ENCODE results near the gene SLC27A1. TPM values are rescaled to one million over a fixed set of nuclear protein-coding genes. Genes with fewer than 3 reads are reported as not detected.

Gene SLC27A1
- total and polyA plus RNA-seq, 9 of the 15 experiments (the other 6 are each of a cell fraction or from before 2014, with no cell fraction given): 0.06 to 3.0 (median 1.1) TPM

- no peak for TF ChIP-seq CBX8 (IDR thresholded peaks at IDR 0.05; ENCODE audit: borderline replicate concordance, extremely low read depth, low read depth, low read length, poor library complexity, severe bottlenecking)
- no peak for TF ChIP-seq KDM5B (IDR thresholded peaks at IDR 0.05; ENCODE audit: insufficient replicate concordance, low read depth, low read length)
- TF ChIP-seq RUNX1 (IDR thresholded peaks at IDR 0.05; ENCODE audit: low read depth): no peak
- TF ChIP-seq KAT2B (IDR thresholded peaks at IDR 0.05; ENCODE audit: low read depth, low read length): no peak
- TF ChIP-seq ZNF699 (CRISPR knock-in tag; IDR thresholded peaks at IDR 0.05; ENCODE audit: insufficient replicate concordance): no peak
- peak; percentile 64 for TF ChIP-seq USF1 (CRISPR knock-in tag; IDR thresholded peaks at IDR 0.05)
- no peak for TF ChIP-seq ZNF740 (CRISPR knock-in tag; IDR thresholded peaks at IDR 0.05)
- no peak for TF ChIP-seq ZNF740 (tag; IDR thresholded peaks at IDR 0.05)
- TF ChIP-seq ZFP36 (IDR thresholded peaks at IDR 0.05; ENCODE audit: low read depth, low read length, partially characterized antibody): peak; percentile 77
- TF ChIP-seq ID3 (CRISPR knock-in tag; IDR thresholded peaks at IDR 0.05): no peak
- no peak for TF ChIP-seq ID3 (tag; IDR thresholded peaks at IDR 0.05)
- TF ChIP-seq ZNF655 (CRISPR knock-in tag; IDR thresholded peaks at IDR 0.05): no peak
- TF ChIP-seq ZBTB40 (IDR thresholded peaks at IDR 0.05): peak; percentile 5; the same call in 1 of the 2 replicates
- peak; percentile 66; the same call in 1 of the 2 replicates for TF ChIP-seq ZBTB40 (CRISPR knock-in tag; IDR thresholded peaks at IDR 0.05)
- TF ChIP-seq ZNF217 (CRISPR knock-in tag; IDR thresholded peaks at IDR 0.05): no peak
These were observed 33.7 kb downstream of the SLC27A1 start (continued) for GRCh38 chr19:17504030-17504429.
